ENCODE results near the gene POU5F1.

GRCh38 chr6:31115941-31116560, 54.4 kb downstream of the POU5F1 start:
- no peak for TF ChIP-seq CTCF (IDR thresholded peaks at IDR 0.05)
- TF ChIP-seq POLR2A (IDR thresholded peaks at IDR 0.05): no peak

Measured in tibial nerve (tissue), 3 donors.